GM12878 (cell line): Measurements from ENCODE around the gene PFKFB1. TPM values are rescaled to one million over a fixed set of nuclear protein-coding genes. Genes with fewer than 3 reads are reported as not detected.

Source experiments
- ATAC-seq: fragments of 200-7000 bp; cut with Tn5 transposase; 3 replicates; pipeline ENCODE4 v1.9.1; 2020; ENCODE audit warnings: mild to moderate bottlenecking, moderate library complexity
- BruUV-seq: library from RNA; stranded (reverse); fragments of 400-500 nt; replicated peaks from 2 replicates; lab custom pipeline; 2021; lab: Mats Ljungman, UMichigan
- CTCF ChIA-PET: fragments of 300-600 bp; sonication (Branson Sonifier 250); formaldehyde crosslinking; extraction: SDS; loops from one replicate; lab custom pipeline; 2021; ENCODE audit warnings: inconsistent platforms; lab: Yijun Ruan, JAX
- POLR2A ChIA-PET: fragments of 350-600 bp; formaldehyde crosslinking; extraction: SDS; loops from one replicate; lab custom pipeline; 2021; ENCODE audit warnings: inconsistent platforms; lab: Charles Lee
- RAD21 ChIA-PET: fragments of 300-600 bp; sonication (Branson Sonifier 250); formaldehyde crosslinking; loops from one replicate; lab custom pipeline; 2023; ENCODE audit warnings: antibody characterized with exemption; ENCODE audit not compliant: unreplicated experiment; lab: Charles Lee
- SMC1A ChIA-PET: fragments of 300-600 bp; sonication (Branson Sonifier 250); formaldehyde crosslinking; loops from one replicate; lab custom pipeline; 2023; ENCODE audit not compliant: unreplicated experiment, uncharacterized antibody; lab: Charles Lee
- DNase-seq: peaks from one replicate; pipeline ENCODE4 v3.0.0-alpha.2; 2011; ENCODE audit warnings: low read depth, low spot score
- FAIRE-seq: peaks from 3 replicates; lab custom pipeline; 2011; peaks lifted over from hg19 to GRCh38; lab: Jason Lieb, UNC
- H2AFZ ChIP-seq: 2 replicates; pipeline ENCODE4 v1.6.0; 2011; ENCODE audit warnings: low read depth, low read length, control low read depth; ENCODE audit not compliant: control insufficient read depth
- H3K27ac ChIP-seq: 2 replicates; pipeline ENCODE4 v1.5.1; 2011; ENCODE audit warnings: control low read depth; ENCODE audit not compliant: control insufficient read depth, insufficient read depth
- H3K27me3 ChIP-seq, 2 experiments: replicated peaks in 1 of 2; 2 replicates each; pipeline versions ENCODE4 v1.6.0 to v1.6.1; 2011; ENCODE audit warnings: low read length in 1 of 2; ENCODE audit not compliant: control insufficient read depth in 2 of 2, insufficient read depth in 2 of 2
- H3K36me3 ChIP-seq, 2 experiments: 2 replicates each; pipeline ENCODE4 v1.5.1; 2011; ENCODE audit warnings: low read length in 1 of 2; ENCODE audit not compliant: control insufficient read depth in 2 of 2, insufficient read depth in 2 of 2
- H3K4me1 ChIP-seq: 2 replicates; pipeline ENCODE4 v1.6.1; 2011; ENCODE audit warnings: mild to moderate bottlenecking, low read length, moderate library complexity, mixed read lengths; ENCODE audit not compliant: control insufficient read depth, insufficient read depth
- H3K4me2 ChIP-seq: 2 replicates; pipeline ENCODE4 v1.6.0; 2011; ENCODE audit warnings: control low read depth; ENCODE audit not compliant: control insufficient read depth, insufficient read depth
- H3K4me3 ChIP-seq: fragments of 200-600 bp; sonication (generic); 2 replicates; pipeline ENCODE4 v1.5.1; 2016
- H3K79me2 ChIP-seq: 2 replicates; pipeline ENCODE4 v1.6.0; 2011; ENCODE audit warnings: low read length; ENCODE audit not compliant: control insufficient read depth, insufficient read depth
- H3K9ac ChIP-seq: 2 replicates; pipeline ENCODE4 v1.8.0; 2011; ENCODE audit warnings: low read length, control low read depth, mixed read lengths; ENCODE audit not compliant: control insufficient read depth, insufficient read depth
- H3K9me3 ChIP-seq: replicated peaks from 3 replicates; pipeline ENCODE4 v1.5.1; 2011; ENCODE audit warnings: mild to moderate bottlenecking, low read length; ENCODE audit not compliant: control insufficient read depth, insufficient read depth
- H4K20me1 ChIP-seq: 2 replicates; pipeline ENCODE4 v1.6.0; 2011; ENCODE audit not compliant: control insufficient read depth, insufficient read depth
- BMI1 ChIP-seq: fragments of 450-650 bp; IDR thresholded peaks from 2 replicates; pipeline ENCODE4 v1.6.1; 2016; ENCODE audit warnings: mild to moderate bottlenecking, moderate library complexity, borderline replicate concordance
- ETV6 ChIP-seq, 2 experiments: fragments of 450-650 bp in 1 of 2; IDR thresholded peaks in 1 of 2; conservative IDR thresholded peaks in 1 of 2; 2 replicates each; pipeline ENCODE4 v1.6.1; 2014; ENCODE audit warnings: antibody characterized with exemption in 1 of 2, borderline replicate concordance in 1 of 2, low read depth in 1 of 2, mild to moderate bottlenecking in 1 of 2, moderate library complexity in 1 of 2
- GATAD2B ChIP-seq: fragments of 450-650 bp; conservative IDR thresholded peaks from 2 replicates; pipeline ENCODE4 v1.6.1; 2017; ENCODE audit warnings: low read depth, mild to moderate bottlenecking, moderate library complexity
- IRF4 ChIP-seq: IDR thresholded peaks from 2 replicates; pipeline ENCODE4 v1.6.1; 2011; ENCODE audit warnings: low read depth, low read length
- NR2C1 ChIP-seq: fragments of 450-650 bp; IDR thresholded peaks from 2 replicates; pipeline ENCODE4 v1.6.1; 2017; ENCODE audit warnings: antibody characterized with exemption, mild to moderate bottlenecking, moderate library complexity
- SPI1 ChIP-seq: IDR thresholded peaks from 2 replicates; pipeline ENCODE4 v1.6.1; 2011; ENCODE audit warnings: low read depth, mild to moderate bottlenecking, low read length, moderate library complexity, borderline replicate concordance; ENCODE audit not compliant: insufficient read depth
- SUZ12 ChIP-seq: fragments of 200-600 bp; sonication (generic); IDR thresholded peaks from one replicate; pipeline ENCODE4 v1.6.1; 2018; ENCODE audit warnings: antibody characterized with exemption, mild to moderate bottlenecking; ENCODE audit not compliant: unreplicated experiment
- YY1 ChIP-seq: IDR thresholded peaks from 2 replicates; pipeline ENCODE4 v1.6.1; 2011; ENCODE audit warnings: low read depth, mild to moderate bottlenecking, low read length
- WGBS: methylation state at CpG from one replicate; pipeline ENCODE4 v1.1.6; 2016; ENCODE audit warnings: low lambda C conversion rate; ENCODE audit not compliant: insufficient replicate concordance, insufficient coverage; ENCODE audit errors: missing lambda C conversion rate; 5-methylcytosine and 5-hydroxymethylcytosine counted together
- in situ Hi-C: fragments of 300-500 bp; cut with MboI; formaldehyde crosslinking; loops from 9 replicates; pipeline ENCODE4 v1.14.3; 2018; ENCODE audit warnings: mixed read lengths
- intact Hi-C: fragments of 100-400 bp; cut with micrococcal nuclease; formaldehyde crosslinking; loops from one replicate; pipeline ENCODE4 v1.14.2; 2022; ENCODE audit not compliant: unreplicated experiment
- polyA plus RNA-seq, 11 experiments: library from polyadenylated mRNA; depleted of rRNA in 4 of 11; unstranded in 6 of 11; stranded (reverse) in 5 of 11; fragments of >200 nt; fragmentation: Nextera tagmentation in 4 of 11; fragmentation: Illumina TruSeq in 1 of 11; extraction: Ambion mirVana in 4 of 11; extraction: Trizol in 1 of 11; gene quantifications; 1 replicate in 1 of 11; 2 replicates in 10 of 11; pipeline versions ENCODE4 v1.2.1 to v1.2.3, GENCODE V29; 2011 to 2016; ENCODE audit warnings: inconsistent platforms in 2 of 11, missing spikeins in 2 of 11, low read depth in 1 of 11
- total RNA-seq, 4 experiments: library from RNA; depleted of rRNA in 3 of 4; stranded (reverse); fragments of >200 nt in 3 of 4; fragmentation: Illumina TruSeq in 1 of 4; extraction: Trizol in 1 of 4; gene quantifications; 2 replicates each; pipeline versions ENCODE4 v1.2.1 to v1.2.3, GENCODE V29; 2013 to 2021
- TF ChIP-seq, protein P1 (sequence below): fragments of 150-350 bp; IDR thresholded peaks from 2 replicates; pipeline ENCODE4 v1.6.1; 2016; ENCODE audit warnings: low read depth, low read length
- TF ChIP-seq, protein P2 (sequence below): IDR thresholded peaks from 2 replicates; pipeline ENCODE4 v1.6.1; 2011; ENCODE audit warnings: borderline replicate concordance, low read depth, mild to moderate bottlenecking, moderate library complexity, low read length; ENCODE audit not compliant: insufficient read depth, poor library complexity, severe bottlenecking
- TF ChIP-seq, protein P3 (sequence below): fragments of 450-650 bp; formaldehyde crosslinking; IDR thresholded peaks from 2 replicates; pipeline ENCODE4 v1.4.0; 2022; ENCODE audit warnings: mild to moderate bottlenecking, moderate library complexity
- TF ChIP-seq, protein P4 (sequence below): fragments of 450-650 bp; IDR thresholded peaks from 2 replicates; pipeline ENCODE4 v1.6.1; 2017; ENCODE audit warnings: borderline replicate concordance

Gene PFKFB1
- total and polyA plus RNA-seq, 10 of the 15 experiments (the other 5 are each of a cell fraction or from before 2014, with no cell fraction given), result 0.13 to 0.59 (median 0.37) TPM

DNA sequence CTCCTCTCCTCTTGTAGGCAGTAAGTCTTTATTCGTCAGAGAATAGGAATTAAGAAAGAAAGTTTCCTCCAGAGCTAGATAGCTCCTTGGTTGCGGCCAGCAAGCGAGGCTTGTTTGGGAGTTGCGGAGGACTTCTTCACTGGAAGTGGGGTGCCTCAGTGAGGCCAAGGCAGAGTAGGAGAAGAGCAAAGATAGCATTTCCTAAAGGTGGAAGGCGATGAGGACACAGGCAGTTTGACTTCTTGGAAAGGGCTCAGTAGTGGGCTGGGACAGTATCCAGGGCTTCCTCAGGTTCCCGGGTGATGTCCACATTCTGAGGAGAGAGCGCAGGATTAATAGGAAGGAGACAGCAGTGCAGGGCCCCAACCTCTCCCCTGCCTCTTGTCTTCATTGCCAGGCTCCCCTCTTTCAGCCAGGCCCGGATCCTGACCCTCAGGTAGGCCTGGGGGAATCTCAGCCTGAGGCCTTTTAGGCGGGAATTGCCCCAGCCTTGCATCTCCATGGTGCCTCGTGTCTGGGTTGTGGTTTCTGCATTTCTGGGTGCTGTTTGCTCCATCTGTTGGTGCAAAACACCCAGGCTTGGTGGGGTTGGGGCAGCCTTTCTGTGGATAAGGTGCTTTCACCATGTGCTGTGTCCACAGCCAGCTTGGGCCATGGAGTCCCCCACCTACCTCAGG lies 60.7 kb downstream of the PFKFB1 start (continued):
- TF ChIP-seq, protein P1, sequence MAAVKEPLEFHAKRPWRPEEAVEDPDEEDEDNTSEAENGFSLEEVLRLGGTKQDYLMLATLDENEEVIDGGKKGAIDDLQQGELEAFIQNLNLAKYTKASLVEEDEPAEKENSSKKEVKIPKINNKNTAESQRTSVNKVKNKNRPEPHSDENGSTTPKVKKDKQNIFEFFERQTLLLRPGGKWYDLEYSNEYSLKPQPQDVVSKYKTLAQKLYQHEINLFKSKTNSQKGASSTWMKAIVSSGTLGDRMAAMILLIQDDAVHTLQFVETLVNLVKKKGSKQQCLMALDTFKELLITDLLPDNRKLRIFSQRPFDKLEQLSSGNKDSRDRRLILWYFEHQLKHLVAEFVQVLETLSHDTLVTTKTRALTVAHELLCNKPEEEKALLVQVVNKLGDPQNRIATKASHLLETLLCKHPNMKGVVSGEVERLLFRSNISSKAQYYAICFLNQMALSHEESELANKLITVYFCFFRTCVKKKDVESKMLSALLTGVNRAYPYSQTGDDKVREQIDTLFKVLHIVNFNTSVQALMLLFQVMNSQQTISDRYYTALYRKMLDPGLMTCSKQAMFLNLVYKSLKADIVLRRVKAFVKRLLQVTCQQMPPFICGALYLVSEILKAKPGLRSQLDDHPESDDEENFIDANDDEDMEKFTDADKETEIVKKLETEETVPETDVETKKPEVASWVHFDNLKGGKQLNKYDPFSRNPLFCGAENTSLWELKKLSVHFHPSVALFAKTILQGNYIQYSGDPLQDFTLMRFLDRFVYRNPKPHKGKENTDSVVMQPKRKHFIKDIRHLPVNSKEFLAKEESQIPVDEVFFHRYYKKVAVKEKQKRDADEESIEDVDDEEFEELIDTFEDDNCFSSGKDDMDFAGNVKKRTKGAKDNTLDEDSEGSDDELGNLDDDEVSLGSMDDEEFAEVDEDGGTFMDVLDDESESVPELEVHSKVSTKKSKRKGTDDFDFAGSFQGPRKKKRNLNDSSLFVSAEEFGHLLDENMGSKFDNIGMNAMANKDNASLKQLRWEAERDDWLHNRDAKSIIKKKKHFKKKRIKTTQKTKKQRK, result no peak

DNA sequence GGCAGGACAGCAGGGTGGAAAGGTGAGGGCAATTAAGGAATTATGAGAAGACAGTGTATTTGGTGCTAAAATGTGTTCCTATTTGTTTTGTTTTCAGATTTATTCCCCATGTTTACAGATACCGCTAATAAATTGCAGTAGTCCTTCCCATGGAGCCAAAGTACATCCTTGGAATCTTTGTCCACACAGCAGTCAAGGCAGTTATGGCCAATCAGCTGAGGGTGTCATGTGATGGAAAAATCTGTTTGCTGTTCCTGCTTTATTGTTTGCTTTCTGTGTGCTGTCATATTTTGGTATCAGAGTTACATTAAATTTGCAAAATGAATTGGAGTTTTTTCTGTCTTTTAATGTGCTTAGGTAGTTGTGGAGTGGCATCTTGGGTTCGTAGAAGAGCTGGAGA lies 62.9 kb downstream of the PFKFB1 start:
- Histone ChIP-seq H3K27me3 (no peaks in the 10 kb centered on the region), H3K4me3 (no peak overlapping the region), H4K20me1 (no peaks in the 10 kb centered on the region), H2AFZ (no peak overlapping the region), H3K9me3 (no peaks in the 10 kb centered on the region), H3K79me2 (no peaks in the 10 kb centered on the region), H3K27ac (no peak overlapping the region), H3K9ac (no peak overlapping the region), H3K36me3 (no peaks in the 10 kb centered on the region), H3K4me2 (no peak overlapping the region), H3K4me1 (no peaks in the 10 kb centered on the region)
- 31% methylated on average over 2 of the region's 2 CpGs for WGBS
- ChIA-PET RAD21 (no interaction called here), CTCF (no interaction called here), SMC1A (no interaction called here), POLR2A (no interaction called here)
- intact Hi-C loops, result no loop called here
- in situ Hi-C loops, result no loop called here
- DNase-seq (no peak), ATAC-seq (no peak), FAIRE-seq (no peak)
- no TSS peak for BruUV-seq
- TF ChIP-seq NR2C1 (no peak), IRF4 (no peak), SPI1 (no peak), ETV6 (conservative IDR thresholded peaks at IDR 0.05 in 1 of 2, IDR thresholded peaks at IDR 0.05 in 1 of 2; ENCODE audit: borderline replicate concordance in 1 of 2, low read depth in 1 of 2) (no peak), GATAD2B (no peak), BMI1 (no peak), SUZ12 (no peak), YY1 (no peak)
- TF ChIP-seq, protein P2, sequence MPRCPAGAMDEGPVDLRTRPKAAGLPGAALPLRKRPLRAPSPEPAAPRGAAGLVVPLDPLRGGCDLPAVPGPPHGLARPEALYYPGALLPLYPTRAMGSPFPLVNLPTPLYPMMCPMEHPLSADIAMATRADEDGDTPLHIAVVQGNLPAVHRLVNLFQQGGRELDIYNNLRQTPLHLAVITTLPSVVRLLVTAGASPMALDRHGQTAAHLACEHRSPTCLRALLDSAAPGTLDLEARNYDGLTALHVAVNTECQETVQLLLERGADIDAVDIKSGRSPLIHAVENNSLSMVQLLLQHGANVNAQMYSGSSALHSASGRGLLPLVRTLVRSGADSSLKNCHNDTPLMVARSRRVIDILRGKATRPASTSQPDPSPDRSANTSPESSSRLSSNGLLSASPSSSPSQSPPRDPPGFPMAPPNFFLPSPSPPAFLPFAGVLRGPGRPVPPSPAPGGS, result no peak
- TF ChIP-seq, protein P3, sequence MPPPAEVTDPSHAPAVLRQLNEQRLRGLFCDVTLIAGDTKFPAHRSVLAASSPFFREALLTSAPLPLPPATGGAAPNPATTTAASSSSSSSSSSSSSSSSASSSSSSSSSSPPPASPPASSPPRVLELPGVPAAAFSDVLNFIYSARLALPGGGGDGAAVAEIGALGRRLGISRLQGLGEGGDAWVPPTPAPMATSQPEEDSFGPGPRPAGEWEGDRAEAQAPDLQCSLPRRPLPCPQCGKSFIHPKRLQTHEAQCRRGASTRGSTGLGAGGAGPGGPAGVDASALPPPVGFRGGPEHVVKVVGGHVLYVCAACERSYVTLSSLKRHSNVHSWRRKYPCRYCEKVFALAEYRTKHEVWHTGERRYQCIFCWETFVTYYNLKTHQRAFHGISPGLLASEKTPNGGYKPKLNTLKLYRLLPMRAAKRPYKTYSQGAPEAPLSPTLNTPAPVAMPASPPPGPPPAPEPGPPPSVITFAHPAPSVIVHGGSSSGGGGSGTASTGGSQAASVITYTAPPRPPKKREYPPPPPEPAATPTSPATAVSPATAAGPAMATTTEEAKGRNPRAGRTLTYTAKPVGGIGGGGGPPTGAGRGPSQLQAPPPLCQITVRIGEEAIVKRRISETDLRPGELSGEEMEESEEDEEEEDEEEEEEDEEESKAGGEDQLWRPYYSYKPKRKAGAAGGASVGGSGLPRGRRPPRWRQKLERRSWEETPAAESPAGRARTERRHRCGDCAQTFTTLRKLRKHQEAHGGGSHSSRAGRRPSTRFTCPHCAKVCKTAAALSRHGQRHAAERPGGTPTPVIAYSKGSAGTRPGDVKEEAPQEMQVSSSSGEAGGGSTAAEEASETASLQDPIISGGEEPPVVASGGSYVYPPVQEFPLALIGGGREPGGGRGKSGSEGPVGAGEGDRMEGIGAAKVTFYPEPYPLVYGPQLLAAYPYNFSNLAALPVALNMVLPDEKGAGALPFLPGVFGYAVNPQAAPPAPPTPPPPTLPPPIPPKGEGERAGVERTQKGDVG (CRISPR knock-in tag), result no peak
- TF ChIP-seq, protein P4, sequence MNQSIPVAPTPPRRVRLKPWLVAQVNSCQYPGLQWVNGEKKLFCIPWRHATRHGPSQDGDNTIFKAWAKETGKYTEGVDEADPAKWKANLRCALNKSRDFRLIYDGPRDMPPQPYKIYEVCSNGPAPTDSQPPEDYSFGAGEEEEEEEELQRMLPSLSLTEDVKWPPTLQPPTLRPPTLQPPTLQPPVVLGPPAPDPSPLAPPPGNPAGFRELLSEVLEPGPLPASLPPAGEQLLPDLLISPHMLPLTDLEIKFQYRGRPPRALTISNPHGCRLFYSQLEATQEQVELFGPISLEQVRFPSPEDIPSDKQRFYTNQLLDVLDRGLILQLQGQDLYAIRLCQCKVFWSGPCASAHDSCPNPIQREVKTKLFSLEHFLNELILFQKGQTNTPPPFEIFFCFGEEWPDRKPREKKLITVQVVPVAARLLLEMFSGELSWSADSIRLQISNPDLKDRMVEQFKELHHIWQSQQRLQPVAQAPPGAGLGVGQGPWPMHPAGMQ, result no peak
